DMS53 (cell line): Measurements from ENCODE around the gene OR2T33.
"Not testable (repeated sequence)": the region's sequence is repeated elsewhere in the genome, so short reads cannot be mapped to it uniquely, and the experiment has no call there.

Source experiments
- DNase-seq: peaks from one replicate; lab custom pipeline; 2025; lab: John Stamatoyannopoulos, UW

OR2T33 gene

GRCh38 chr1:248277876-248278275, at the start of gene OR2T33:
Gene OR2T33 (minus strand): TSS chr1:248277976. CDS start chr1:248273814, 4,162 bp downstream.
- DNase-seq, result no peak

GRCh38 chr1:248324468-248324867, 46.7 kb upstream of the OR2T33 start, which contains the start of gene OR2M7:
Gene OR2M7 (minus strand): TSS chr1:248324568. CDS start chr1:248324568, 0 bp downstream.
- no peak for DNase-seq

- no peak for DNase-seq
These were observed 39.0 kb upstream of the OR2T33 start for GRCh38 chr1:248316796-248317195.

GRCh38 chr1:248306740-248307139, 29.0 kb upstream of the OR2T33 start:
- DNase-seq, result not testable (repeated sequence)

GRCh38 chr1:248306103-248306502, 28.3 kb upstream of the OR2T33 start:
- no peak for DNase-seq

GRCh38 chr1:248305672-248306071, 27.9 kb upstream of the OR2T33 start:
- peak; percentile 58 for DNase-seq

GRCh38 chr1:248303324-248303723, 25.5 kb upstream of the OR2T33 start, which contains the start of gene OR2T12:
Gene OR2T12 (minus strand): TSS chr1:248303424. CDS start chr1:248295578, 7,846 bp downstream.
- DNase-seq, result no peak

GRCh38 chr1:248288391-248288790, 10.6 kb upstream of the OR2T33 start:
- no peak for DNase-seq

GRCh38 chr1:248273225-248273624, 4.6 kb downstream of the OR2T33 start:
- DNase-seq, result not testable (repeated sequence)

- DNase-seq, result peak; percentile 21
These were observed 9.6 kb downstream of the OR2T33 start for GRCh38 chr1:248268178-248268577.

GRCh38 chr1:248259309-248259708, 18.5 kb downstream of the OR2T33 start:
- not testable (repeated sequence) for DNase-seq

GRCh38 chr1:248243204-248243603, 34.6 kb downstream of the OR2T33 start:
- DNase-seq, result peak; percentile 82

- no peak for DNase-seq
These were observed 38.3 kb downstream of the OR2T33 start for GRCh38 chr1:248239478-248239877.

GRCh38 chr1:248231117-248231516, 46.7 kb downstream of the OR2T33 start, which contains the start of gene OR2M4:
Gene OR2M4 (plus strand): TSS chr1:248231417. CDS start chr1:248238929, 7,512 bp downstream.
- DNase-seq, result no peak

- DNase-seq, result no peak
These were observed 48.3 kb downstream of the OR2T33 start for GRCh38 chr1:248229360-248229908.

GRCh38 chr1:248225537-248225936, 52.2 kb downstream of the OR2T33 start:
- DNase-seq, result no peak
